ENCODE measurements around the gene LPAR2. TPM values are rescaled to one million over a fixed set of nuclear protein-coding genes. Genes with fewer than 3 reads are reported as not detected.

The LPAR2 gene
- total RNA-seq, 1 donor: 0.72 TPM

GRCh38 chr19:19652482-19653295, 24.7 kb upstream of the LPAR2 start:
- H3K79me2 ChIP-seq (ENCODE audit: insufficient read depth, low read length): no peaks in the 10 kb centered on the region
- peaks cover 4% of the 10 kb centered on the region for H4K20me1 ChIP-seq (ENCODE audit: insufficient read depth, low read length)
- H3K4me2 ChIP-seq (ENCODE audit: insufficient read depth, low read length): no peak overlapping the region
- TF ChIP-seq CTCF (IDR thresholded peaks at IDR 0.05; ENCODE audit: extremely low read depth, low read depth, low read length): no peak
- no peaks in the 10 kb centered on the region for H3K27me3 ChIP-seq (ENCODE audit: insufficient read depth, low read length)
- no peak overlapping the region for H3K27ac ChIP-seq (ENCODE audit: low read depth, low read length)
- no peaks in the 10 kb centered on the region for H3K4me1 ChIP-seq (ENCODE audit: insufficient read depth, low read length)
- no peak overlapping the region for H2AFZ ChIP-seq (ENCODE audit: low read length)
- no peak overlapping the region for H3K4me3 ChIP-seq (ENCODE audit: insufficient read depth, low read length)
- DNase-seq (ENCODE audit: insufficient read length, low spot score, missing footprints): peak; percentile 84
- H3K9me3 ChIP-seq (ENCODE audit: low read depth, low read length): no peaks in the 10 kb centered on the region
- H3K36me3 ChIP-seq (ENCODE audit: insufficient read depth, low read length): peaks cover 71% of the 10 kb centered on the region

DNA sequence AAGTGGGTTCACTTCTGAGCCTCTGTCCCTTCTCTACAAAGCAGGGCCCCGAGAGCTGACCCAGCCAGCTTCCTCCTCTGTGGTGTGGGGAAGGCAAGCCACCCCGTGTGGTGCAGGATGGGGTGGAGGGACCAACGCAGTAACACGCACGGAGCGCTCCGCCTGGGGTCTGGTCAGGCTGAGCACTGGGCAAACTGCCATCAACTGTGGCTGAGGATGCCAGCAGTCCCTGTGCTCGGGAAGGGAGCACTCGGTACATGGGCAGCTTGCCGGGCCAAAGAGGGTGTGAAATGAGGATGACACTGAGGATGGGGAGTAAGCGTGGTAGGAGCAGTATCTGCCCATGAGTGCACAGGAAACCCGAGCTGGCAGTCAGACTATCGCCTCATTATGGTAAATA, 23.1 kb upstream of the LPAR2 start:
- Histone ChIP-seq H3K79me2 (ENCODE audit: insufficient read depth, low read length) (no peaks in the 10 kb centered on the region), H3K4me3 (ENCODE audit: insufficient read depth, low read length) (no peak overlapping the region), H3K27me3 (ENCODE audit: insufficient read depth, low read length) (no peaks in the 10 kb centered on the region), H4K20me1 (ENCODE audit: insufficient read depth, low read length) (peaks cover 4% of the 10 kb centered on the region), H3K4me1 (ENCODE audit: insufficient read depth, low read length) (no peaks in the 10 kb centered on the region), H3K27ac (ENCODE audit: low read depth, low read length) (no peak overlapping the region), H3K9me3 (ENCODE audit: low read depth, low read length) (no peaks in the 10 kb centered on the region), H2AFZ (ENCODE audit: low read length) (no peak overlapping the region), H3K4me2 (ENCODE audit: insufficient read depth, low read length) (no peak overlapping the region), H3K36me3 (ENCODE audit: insufficient read depth, low read length) (peaks cover 69% of the 10 kb centered on the region)
- no peak for TF ChIP-seq CTCF (IDR thresholded peaks at IDR 0.05; ENCODE audit: extremely low read depth, low read depth, low read length)
- DNase-seq (ENCODE audit: insufficient read length, low spot score, missing footprints): peak; percentile 89

DNA sequence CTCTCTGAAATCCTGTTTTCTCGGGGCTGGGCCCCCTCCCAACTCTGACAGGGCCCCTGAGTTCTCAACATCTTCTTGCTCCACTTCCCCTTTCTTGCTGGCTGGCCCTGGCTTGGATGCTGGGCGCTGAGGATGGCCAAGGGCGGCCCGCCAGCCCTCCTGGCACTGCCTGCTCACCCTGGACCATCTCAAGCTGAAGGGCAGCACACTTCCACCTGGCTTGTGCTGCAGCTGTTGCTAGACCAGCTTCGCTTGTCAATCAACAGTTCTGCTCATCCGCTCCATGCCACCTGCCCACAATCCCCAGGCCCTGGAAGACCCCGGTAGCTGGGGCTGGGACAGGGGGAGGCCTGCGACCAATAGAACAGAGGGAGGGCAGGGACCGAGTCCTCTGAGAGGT, 22.3 kb upstream of the LPAR2 start:
- no peak overlapping the region for H3K4me2 ChIP-seq (ENCODE audit: insufficient read depth, low read length)
- H3K27me3 ChIP-seq (ENCODE audit: insufficient read depth, low read length): no peaks in the 10 kb centered on the region
- TF ChIP-seq CTCF (IDR thresholded peaks at IDR 0.05; ENCODE audit: extremely low read depth, low read depth, low read length): no peak
- no peak for DNase-seq (ENCODE audit: insufficient read length, low spot score, missing footprints)
- H3K27ac ChIP-seq (ENCODE audit: low read depth, low read length): no peak overlapping the region
- H3K79me2 ChIP-seq (ENCODE audit: insufficient read depth, low read length): no peaks in the 10 kb centered on the region
- peaks cover 4% of the 10 kb centered on the region for H4K20me1 ChIP-seq (ENCODE audit: insufficient read depth, low read length)
- H2AFZ ChIP-seq (ENCODE audit: low read length): no peak overlapping the region
- no peak overlapping the region for H3K4me3 ChIP-seq (ENCODE audit: insufficient read depth, low read length)
- H3K4me1 ChIP-seq (ENCODE audit: insufficient read depth, low read length): no peaks in the 10 kb centered on the region
- H3K36me3 ChIP-seq (ENCODE audit: insufficient read depth, low read length): peaks cover 71% of the 10 kb centered on the region
- H3K9me3 ChIP-seq (ENCODE audit: low read depth, low read length): no peaks in the 10 kb centered on the region

GRCh38 chr19:19649580-19649995, 21.6 kb upstream of the LPAR2 start:
- Histone ChIP-seq H3K4me2 (ENCODE audit: insufficient read depth, low read length) (no peak overlapping the region), H3K4me1 (ENCODE audit: insufficient read depth, low read length) (no peaks in the 10 kb centered on the region), H3K79me2 (ENCODE audit: insufficient read depth, low read length) (no peaks in the 10 kb centered on the region), H3K4me3 (ENCODE audit: insufficient read depth, low read length) (no peak overlapping the region), H3K36me3 (ENCODE audit: insufficient read depth, low read length) (peaks cover 71% of the 10 kb centered on the region), H3K27me3 (ENCODE audit: insufficient read depth, low read length) (no peaks in the 10 kb centered on the region), H4K20me1 (ENCODE audit: insufficient read depth, low read length) (peaks cover 4% of the 10 kb centered on the region), H3K27ac (ENCODE audit: low read depth, low read length) (no peak overlapping the region), H3K9me3 (ENCODE audit: low read depth, low read length) (no peaks in the 10 kb centered on the region), H2AFZ (ENCODE audit: low read length) (no peak overlapping the region)
- no peak for TF ChIP-seq CTCF (IDR thresholded peaks at IDR 0.05; ENCODE audit: extremely low read depth, low read depth, low read length)
- DNase-seq (ENCODE audit: insufficient read length, low spot score, missing footprints): peak; percentile 65
